Measurements from ENCODE around the gene CCDC57. TPM values are rescaled to one million over a fixed set of nuclear protein-coding genes. Genes with fewer than 3 reads are reported as not detected.

CCDC57 gene
- total and polyA plus RNA-seq, 4 donors: 5.4 to 19.1 (median 11.7) TPM

DNA sequence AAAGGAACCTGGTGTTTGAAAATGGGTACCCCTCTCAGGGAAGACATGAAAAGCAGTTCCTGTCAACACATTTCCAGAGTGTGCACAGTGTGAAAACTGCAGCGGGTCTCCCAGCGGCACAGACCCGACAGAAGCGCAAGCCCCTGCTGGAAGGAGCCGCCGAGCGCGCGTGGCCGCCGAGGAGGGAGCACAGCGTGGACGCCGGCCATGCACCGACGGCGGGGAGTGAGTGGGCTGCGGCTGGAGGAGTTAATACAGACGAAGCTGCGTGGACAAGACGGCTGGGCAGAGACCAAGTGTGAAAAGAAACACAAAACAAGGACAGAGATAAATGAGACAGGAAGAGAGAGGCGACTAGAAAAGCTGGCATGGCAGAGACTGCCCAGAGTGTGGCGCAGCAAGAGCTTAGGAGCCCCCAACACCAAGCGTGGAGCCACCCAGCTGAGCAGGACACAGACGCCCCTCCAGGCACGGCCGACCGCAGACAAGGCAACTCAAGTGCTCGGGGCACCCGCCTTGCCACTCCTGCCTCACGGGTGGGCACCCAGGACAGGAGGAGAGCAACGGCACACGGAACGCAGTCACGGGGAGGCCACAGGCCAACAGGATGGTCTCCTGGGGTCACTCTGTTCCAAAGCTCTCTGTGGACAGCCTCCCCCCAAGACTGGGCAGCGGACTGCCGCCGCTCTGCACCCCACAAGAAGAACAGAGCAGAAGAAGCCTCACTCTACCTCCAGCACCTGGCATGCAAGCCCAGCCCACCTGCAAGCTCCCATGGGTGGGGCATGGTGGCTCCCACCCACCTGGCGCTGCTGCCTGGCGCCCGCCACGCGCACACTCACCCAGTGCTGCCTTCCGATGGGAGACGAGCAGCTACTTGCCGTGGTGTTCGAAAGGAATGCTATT is 32.7 kb upstream of the CCDC57 start:
- DNase-seq (ENCODE audit: low spot score): no peak
- Histone ChIP-seq H3K4me1 (ENCODE audit: control insufficient read depth in 4 of 4, insufficient read depth in 4 of 4, low read length in 3 of 4) (peaks cover 19 to 42% (median 31%) of the 10 kb centered on the region in 4 donors), H3K9me3 (ENCODE audit: control insufficient read depth in 4 of 4, low read length in 3 of 4) (no peaks in the 10 kb centered on the region), H3K27ac (ENCODE audit: low read depth in 1 of 2, low read length in 2 of 2) (no peak overlapping the region), H3K4me3 (ENCODE audit: low read depth in 1 of 3, low read length in 3 of 3) (no peak overlapping the region), H3K27me3 (ENCODE audit: control insufficient read depth in 4 of 4, insufficient read depth in 4 of 4, low read length in 3 of 4) (no peaks in the 10 kb centered on the region), H3K36me3 (ENCODE audit: control insufficient read depth in 4 of 4, insufficient read depth in 3 of 4, low read depth in 1 of 4, low read length in 3 of 4) (peaks cover 32 to 68% (median 45%) of the 10 kb centered on the region in 4 donors), H3K9ac (ENCODE audit: low read depth in 1 of 2, low read length in 2 of 2) (no peak overlapping the region)
- TF ChIP-seq GABPA (IDR thresholded peaks at IDR 0.05 in 1 of 2, conservative IDR thresholded peaks at IDR 0.05 in 1 of 2): no peak
- TF ChIP-seq TAF1 (conservative IDR thresholded peaks at IDR 0.05): no peak
- no peak for TF ChIP-seq SP1 (IDR thresholded peaks at IDR 0.05)
- TF ChIP-seq YY1 (IDR thresholded peaks at IDR 0.05): no peak
- TF ChIP-seq EGR1 (IDR thresholded peaks at IDR 0.05; ENCODE audit: low read depth in 2 of 2): no peak
- TF ChIP-seq FOXA1 (IDR thresholded peaks at IDR 0.05): no peak
- no peak for TF ChIP-seq NR2F2 (IDR thresholded peaks at IDR 0.05)
- TF ChIP-seq, protein P1, sequence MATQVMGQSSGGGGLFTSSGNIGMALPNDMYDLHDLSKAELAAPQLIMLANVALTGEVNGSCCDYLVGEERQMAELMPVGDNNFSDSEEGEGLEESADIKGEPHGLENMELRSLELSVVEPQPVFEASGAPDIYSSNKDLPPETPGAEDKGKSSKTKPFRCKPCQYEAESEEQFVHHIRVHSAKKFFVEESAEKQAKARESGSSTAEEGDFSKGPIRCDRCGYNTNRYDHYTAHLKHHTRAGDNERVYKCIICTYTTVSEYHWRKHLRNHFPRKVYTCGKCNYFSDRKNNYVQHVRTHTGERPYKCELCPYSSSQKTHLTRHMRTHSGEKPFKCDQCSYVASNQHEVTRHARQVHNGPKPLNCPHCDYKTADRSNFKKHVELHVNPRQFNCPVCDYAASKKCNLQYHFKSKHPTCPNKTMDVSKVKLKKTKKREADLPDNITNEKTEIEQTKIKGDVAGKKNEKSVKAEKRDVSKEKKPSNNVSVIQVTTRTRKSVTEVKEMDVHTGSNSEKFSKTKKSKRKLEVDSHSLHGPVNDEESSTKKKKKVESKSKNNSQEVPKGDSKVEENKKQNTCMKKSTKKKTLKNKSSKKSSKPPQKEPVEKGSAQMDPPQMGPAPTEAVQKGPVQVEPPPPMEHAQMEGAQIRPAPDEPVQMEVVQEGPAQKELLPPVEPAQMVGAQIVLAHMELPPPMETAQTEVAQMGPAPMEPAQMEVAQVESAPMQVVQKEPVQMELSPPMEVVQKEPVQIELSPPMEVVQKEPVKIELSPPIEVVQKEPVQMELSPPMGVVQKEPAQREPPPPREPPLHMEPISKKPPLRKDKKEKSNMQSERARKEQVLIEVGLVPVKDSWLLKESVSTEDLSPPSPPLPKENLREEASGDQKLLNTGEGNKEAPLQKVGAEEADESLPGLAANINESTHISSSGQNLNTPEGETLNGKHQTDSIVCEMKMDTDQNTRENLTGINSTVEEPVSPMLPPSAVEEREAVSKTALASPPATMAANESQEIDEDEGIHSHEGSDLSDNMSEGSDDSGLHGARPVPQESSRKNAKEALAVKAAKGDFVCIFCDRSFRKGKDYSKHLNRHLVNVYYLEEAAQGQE (IDR thresholded peaks at IDR 0.05): no peak
- TF ChIP-seq RXRA (IDR thresholded peaks at IDR 0.05): no peak
- TF ChIP-seq, protein P2, sequence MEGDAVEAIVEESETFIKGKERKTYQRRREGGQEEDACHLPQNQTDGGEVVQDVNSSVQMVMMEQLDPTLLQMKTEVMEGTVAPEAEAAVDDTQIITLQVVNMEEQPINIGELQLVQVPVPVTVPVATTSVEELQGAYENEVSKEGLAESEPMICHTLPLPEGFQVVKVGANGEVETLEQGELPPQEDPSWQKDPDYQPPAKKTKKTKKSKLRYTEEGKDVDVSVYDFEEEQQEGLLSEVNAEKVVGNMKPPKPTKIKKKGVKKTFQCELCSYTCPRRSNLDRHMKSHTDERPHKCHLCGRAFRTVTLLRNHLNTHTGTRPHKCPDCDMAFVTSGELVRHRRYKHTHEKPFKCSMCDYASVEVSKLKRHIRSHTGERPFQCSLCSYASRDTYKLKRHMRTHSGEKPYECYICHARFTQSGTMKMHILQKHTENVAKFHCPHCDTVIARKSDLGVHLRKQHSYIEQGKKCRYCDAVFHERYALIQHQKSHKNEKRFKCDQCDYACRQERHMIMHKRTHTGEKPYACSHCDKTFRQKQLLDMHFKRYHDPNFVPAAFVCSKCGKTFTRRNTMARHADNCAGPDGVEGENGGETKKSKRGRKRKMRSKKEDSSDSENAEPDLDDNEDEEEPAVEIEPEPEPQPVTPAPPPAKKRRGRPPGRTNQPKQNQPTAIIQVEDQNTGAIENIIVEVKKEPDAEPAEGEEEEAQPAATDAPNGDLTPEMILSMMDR (IDR thresholded peaks at IDR 0.05; ENCODE audit: low read depth, low read length, missing input control): no peak
- no peak for TF ChIP-seq HNF4G (IDR thresholded peaks at IDR 0.05)
- no peak for TF ChIP-seq JUND (IDR thresholded peaks at IDR 0.05)
- TF ChIP-seq, protein P3, sequence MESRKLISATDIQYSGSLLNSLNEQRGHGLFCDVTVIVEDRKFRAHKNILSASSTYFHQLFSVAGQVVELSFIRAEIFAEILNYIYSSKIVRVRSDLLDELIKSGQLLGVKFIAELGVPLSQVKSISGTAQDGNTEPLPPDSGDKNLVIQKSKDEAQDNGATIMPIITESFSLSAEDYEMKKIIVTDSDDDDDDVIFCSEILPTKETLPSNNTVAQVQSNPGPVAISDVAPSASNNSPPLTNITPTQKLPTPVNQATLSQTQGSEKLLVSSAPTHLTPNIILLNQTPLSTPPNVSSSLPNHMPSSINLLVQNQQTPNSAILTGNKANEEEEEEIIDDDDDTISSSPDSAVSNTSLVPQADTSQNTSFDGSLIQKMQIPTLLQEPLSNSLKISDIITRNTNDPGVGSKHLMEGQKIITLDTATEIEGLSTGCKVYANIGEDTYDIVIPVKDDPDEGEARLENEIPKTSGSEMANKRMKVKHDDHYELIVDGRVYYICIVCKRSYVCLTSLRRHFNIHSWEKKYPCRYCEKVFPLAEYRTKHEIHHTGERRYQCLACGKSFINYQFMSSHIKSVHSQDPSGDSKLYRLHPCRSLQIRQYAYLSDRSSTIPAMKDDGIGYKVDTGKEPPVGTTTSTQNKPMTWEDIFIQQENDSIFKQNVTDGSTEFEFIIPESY (IDR thresholded peaks at IDR 0.05): no peak
- TF ChIP-seq, protein P4, sequence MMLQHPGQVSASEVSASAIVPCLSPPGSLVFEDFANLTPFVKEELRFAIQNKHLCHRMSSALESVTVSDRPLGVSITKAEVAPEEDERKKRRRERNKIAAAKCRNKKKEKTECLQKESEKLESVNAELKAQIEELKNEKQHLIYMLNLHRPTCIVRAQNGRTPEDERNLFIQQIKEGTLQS (IDR thresholded peaks at IDR 0.05): no peak
- 92% methylated on average over 47 of the region's 47 CpGs for WGBS

All from liver (tissue), 9 donors.